Measurements from ENCODE around the gene DCTN1.

DNA sequence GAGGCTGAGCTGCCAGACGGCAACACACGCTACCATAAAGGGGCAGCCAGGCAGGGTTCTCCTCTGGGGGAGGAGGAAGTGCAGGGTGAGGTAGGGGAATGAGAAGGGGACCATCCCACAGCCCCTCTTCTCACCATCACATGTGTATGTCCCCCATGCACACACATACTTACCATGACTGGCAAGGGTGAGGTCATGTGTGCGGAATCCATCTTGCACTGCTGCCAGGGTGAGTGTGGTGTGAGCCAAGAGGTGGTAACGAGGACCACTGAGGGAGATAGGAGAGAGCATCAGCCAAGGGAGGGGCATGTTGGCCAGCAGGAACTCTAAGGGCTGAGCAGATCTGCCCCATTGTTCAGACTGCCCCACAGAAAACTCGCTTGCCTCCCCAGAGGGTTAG lies 48.6 kb upstream of the DCTN1 start:
- TF ChIP-seq, protein P1, sequence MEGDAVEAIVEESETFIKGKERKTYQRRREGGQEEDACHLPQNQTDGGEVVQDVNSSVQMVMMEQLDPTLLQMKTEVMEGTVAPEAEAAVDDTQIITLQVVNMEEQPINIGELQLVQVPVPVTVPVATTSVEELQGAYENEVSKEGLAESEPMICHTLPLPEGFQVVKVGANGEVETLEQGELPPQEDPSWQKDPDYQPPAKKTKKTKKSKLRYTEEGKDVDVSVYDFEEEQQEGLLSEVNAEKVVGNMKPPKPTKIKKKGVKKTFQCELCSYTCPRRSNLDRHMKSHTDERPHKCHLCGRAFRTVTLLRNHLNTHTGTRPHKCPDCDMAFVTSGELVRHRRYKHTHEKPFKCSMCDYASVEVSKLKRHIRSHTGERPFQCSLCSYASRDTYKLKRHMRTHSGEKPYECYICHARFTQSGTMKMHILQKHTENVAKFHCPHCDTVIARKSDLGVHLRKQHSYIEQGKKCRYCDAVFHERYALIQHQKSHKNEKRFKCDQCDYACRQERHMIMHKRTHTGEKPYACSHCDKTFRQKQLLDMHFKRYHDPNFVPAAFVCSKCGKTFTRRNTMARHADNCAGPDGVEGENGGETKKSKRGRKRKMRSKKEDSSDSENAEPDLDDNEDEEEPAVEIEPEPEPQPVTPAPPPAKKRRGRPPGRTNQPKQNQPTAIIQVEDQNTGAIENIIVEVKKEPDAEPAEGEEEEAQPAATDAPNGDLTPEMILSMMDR (conservative IDR thresholded peaks at IDR 0.05; ENCODE audit: low read length): no peak
- TF ChIP-seq EZH2phosphoT487 (IDR thresholded peaks at IDR 0.05; ENCODE audit: borderline replicate concordance): no peak

Measured in Loucy (cell line).